ENCODE data around the gene PPT1.

GRCh38 chr1:40067851-40068250 lies 29.2 kb downstream of the PPT1 start:
- TF ChIP-seq CTCF (conservative IDR thresholded peaks at IDR 0.05; ENCODE audit: low read depth in 2 of 2) (no peak), EZH2 (IDR thresholded peaks at IDR 0.05; ENCODE audit: low read depth, unreplicated experiment) (no peak), EZH2phosphoT487 (IDR thresholded peaks at IDR 0.05; ENCODE audit: unreplicated experiment) (no peak), CREB1 (CRISPR knock-in tag; IDR thresholded peaks at IDR 0.05; ENCODE audit: low read depth) (no peak), POLR2AphosphoS5 (IDR thresholded peaks at IDR 0.05; ENCODE audit: low read depth) (no peak), STAT1 (IDR thresholded peaks at IDR 0.05; ENCODE audit: unreplicated experiment) (no peak), REST (IDR thresholded peaks at IDR 0.05; ENCODE audit: unreplicated experiment) (no peak), ETS1 (IDR thresholded peaks at IDR 0.05) (no peak), ZNF114 (CRISPR knock-in tag; IDR thresholded peaks at IDR 0.05) (no peak)
